GM12878 (cell line): ENCODE data around the gene ETF1. TPM values are rescaled to one million over a fixed set of nuclear protein-coding genes. Genes with fewer than 3 reads are reported as not detected.

Experiments
- ATAC-seq: fragments of 200-7000 bp; cut with Tn5 transposase; 3 replicates; pipeline ENCODE4 v1.9.1; 2020; ENCODE audit warnings: mild to moderate bottlenecking, moderate library complexity
- BruUV-seq: library from RNA; stranded (reverse); fragments of 400-500 nt; replicated peaks from 2 replicates; lab custom pipeline; 2021; lab: Mats Ljungman, UMichigan
- CTCF ChIA-PET: fragments of 300-600 bp; sonication (Branson Sonifier 250); formaldehyde crosslinking; extraction: SDS; loops from one replicate; lab custom pipeline; 2021; ENCODE audit warnings: inconsistent platforms; lab: Yijun Ruan, JAX
- POLR2A ChIA-PET: fragments of 350-600 bp; formaldehyde crosslinking; extraction: SDS; loops from one replicate; lab custom pipeline; 2021; ENCODE audit warnings: inconsistent platforms; lab: Charles Lee
- RAD21 ChIA-PET: fragments of 300-600 bp; sonication (Branson Sonifier 250); formaldehyde crosslinking; loops from one replicate; lab custom pipeline; 2023; ENCODE audit warnings: antibody characterized with exemption; ENCODE audit not compliant: unreplicated experiment; lab: Charles Lee
- SMC1A ChIA-PET: fragments of 300-600 bp; sonication (Branson Sonifier 250); formaldehyde crosslinking; loops from one replicate; lab custom pipeline; 2023; ENCODE audit not compliant: unreplicated experiment, uncharacterized antibody; lab: Charles Lee
- DNase-seq: peaks from one replicate; pipeline ENCODE4 v3.0.0-alpha.2; 2011; ENCODE audit warnings: low read depth, low spot score
- FAIRE-seq: peaks from 3 replicates; lab custom pipeline; 2011; peaks lifted over from hg19 to GRCh38; lab: Jason Lieb, UNC
- H2AFZ ChIP-seq: 2 replicates; pipeline ENCODE4 v1.6.0; 2011; ENCODE audit warnings: low read depth, low read length, control low read depth; ENCODE audit not compliant: control insufficient read depth
- H3K27ac ChIP-seq: 2 replicates; pipeline ENCODE4 v1.5.1; 2011; ENCODE audit warnings: control low read depth; ENCODE audit not compliant: control insufficient read depth, insufficient read depth
- H3K27me3 ChIP-seq, 2 experiments: replicated peaks in 1 of 2; 2 replicates each; pipeline versions ENCODE4 v1.6.0 to v1.6.1; 2011; ENCODE audit warnings: low read length in 1 of 2; ENCODE audit not compliant: control insufficient read depth in 2 of 2, insufficient read depth in 2 of 2
- H3K36me3 ChIP-seq, 2 experiments: 2 replicates each; pipeline ENCODE4 v1.5.1; 2011; ENCODE audit warnings: low read length in 1 of 2; ENCODE audit not compliant: control insufficient read depth in 2 of 2, insufficient read depth in 2 of 2
- H3K4me1 ChIP-seq: 2 replicates; pipeline ENCODE4 v1.6.1; 2011; ENCODE audit warnings: mild to moderate bottlenecking, low read length, moderate library complexity, mixed read lengths; ENCODE audit not compliant: control insufficient read depth, insufficient read depth
- H3K4me2 ChIP-seq: 2 replicates; pipeline ENCODE4 v1.6.0; 2011; ENCODE audit warnings: control low read depth; ENCODE audit not compliant: control insufficient read depth, insufficient read depth
- H3K4me3 ChIP-seq: fragments of 200-600 bp; sonication (generic); 2 replicates; pipeline ENCODE4 v1.5.1; 2016
- H3K79me2 ChIP-seq: 2 replicates; pipeline ENCODE4 v1.6.0; 2011; ENCODE audit warnings: low read length; ENCODE audit not compliant: control insufficient read depth, insufficient read depth
- H3K9ac ChIP-seq: 2 replicates; pipeline ENCODE4 v1.8.0; 2011; ENCODE audit warnings: low read length, control low read depth, mixed read lengths; ENCODE audit not compliant: control insufficient read depth, insufficient read depth
- H3K9me3 ChIP-seq: replicated peaks from 3 replicates; pipeline ENCODE4 v1.5.1; 2011; ENCODE audit warnings: mild to moderate bottlenecking, low read length; ENCODE audit not compliant: control insufficient read depth, insufficient read depth
- H4K20me1 ChIP-seq: 2 replicates; pipeline ENCODE4 v1.6.0; 2011; ENCODE audit not compliant: control insufficient read depth, insufficient read depth
- BCLAF1 ChIP-seq: fragments of 450-650 bp; IDR thresholded peaks from 2 replicates; pipeline ENCODE4 v1.6.1; 2017; ENCODE audit warnings: antibody characterized with exemption, mild to moderate bottlenecking, moderate library complexity
- BMI1 ChIP-seq: fragments of 450-650 bp; IDR thresholded peaks from 2 replicates; pipeline ENCODE4 v1.6.1; 2016; ENCODE audit warnings: mild to moderate bottlenecking, moderate library complexity, borderline replicate concordance
- CBX5 ChIP-seq: sonication (generic); IDR thresholded peaks from 2 replicates; pipeline ENCODE4 v1.6.1; 2016; ENCODE audit warnings: low read depth, moderate library complexity, mild to moderate bottlenecking, inconsistent platforms
- CREB1 ChIP-seq: IDR thresholded peaks from 2 replicates; pipeline ENCODE4 v1.6.1; 2012; ENCODE audit warnings: low read depth, mild to moderate bottlenecking, inconsistent platforms
- GATAD2B ChIP-seq: fragments of 450-650 bp; conservative IDR thresholded peaks from 2 replicates; pipeline ENCODE4 v1.6.1; 2017; ENCODE audit warnings: low read depth, mild to moderate bottlenecking, moderate library complexity
- IKZF2 ChIP-seq, 2 experiments: fragments of 450-650 bp; IDR thresholded peaks; 2 replicates each; pipeline ENCODE4 v1.6.1; 2017; ENCODE audit warnings: mild to moderate bottlenecking in 2 of 2, moderate library complexity in 2 of 2
- KLF5 ChIP-seq: fragments of 450-650 bp; IDR thresholded peaks from 2 replicates; pipeline ENCODE4 v1.6.1; 2014; ENCODE audit warnings: mild to moderate bottlenecking; ENCODE audit not compliant: partially characterized antibody
- MLLT1 ChIP-seq: fragments of 450-650 bp; IDR thresholded peaks from 2 replicates; pipeline ENCODE4 v1.6.1; 2016; ENCODE audit warnings: mild to moderate bottlenecking
- POLR2A ChIP-seq: IDR thresholded peaks from 2 replicates; pipeline ENCODE4 v1.6.1; 2011; ENCODE audit warnings: low read depth, mild to moderate bottlenecking, low read length
- RUNX3 ChIP-seq: IDR thresholded peaks from 2 replicates; pipeline ENCODE4 v1.6.1; 2012; ENCODE audit warnings: low read length, inconsistent platforms
- SMAD5 ChIP-seq: IDR thresholded peaks from 2 replicates; pipeline ENCODE4 v1.6.1; 2016; ENCODE audit warnings: antibody characterized with exemption, low read depth
- SPI1 ChIP-seq: IDR thresholded peaks from 2 replicates; pipeline ENCODE4 v1.6.1; 2011; ENCODE audit warnings: low read depth, mild to moderate bottlenecking, low read length, moderate library complexity, borderline replicate concordance; ENCODE audit not compliant: insufficient read depth
- ZBED1 ChIP-seq: IDR thresholded peaks from 2 replicates; pipeline ENCODE4 v1.6.1; 2016; ENCODE audit warnings: borderline replicate concordance
- WGBS: methylation state at CpG from one replicate; pipeline ENCODE4 v1.1.6; 2016; ENCODE audit warnings: low lambda C conversion rate; ENCODE audit not compliant: insufficient replicate concordance, insufficient coverage; ENCODE audit errors: missing lambda C conversion rate; 5-methylcytosine and 5-hydroxymethylcytosine counted together
- in situ Hi-C: fragments of 300-500 bp; cut with MboI; formaldehyde crosslinking; loops from 9 replicates; pipeline ENCODE4 v1.14.3; 2018; ENCODE audit warnings: mixed read lengths
- intact Hi-C: fragments of 100-400 bp; cut with micrococcal nuclease; formaldehyde crosslinking; loops from one replicate; pipeline ENCODE4 v1.14.2; 2022; ENCODE audit not compliant: unreplicated experiment
- polyA plus RNA-seq, 11 experiments: library from polyadenylated mRNA; depleted of rRNA in 4 of 11; unstranded in 6 of 11; stranded (reverse) in 5 of 11; fragments of >200 nt; fragmentation: Nextera tagmentation in 4 of 11; fragmentation: Illumina TruSeq in 1 of 11; extraction: Ambion mirVana in 4 of 11; extraction: Trizol in 1 of 11; gene quantifications; 1 replicate in 1 of 11; 2 replicates in 10 of 11; pipeline versions ENCODE4 v1.2.1 to v1.2.3, GENCODE V29; 2011 to 2016; ENCODE audit warnings: inconsistent platforms in 2 of 11, missing spikeins in 2 of 11, low read depth in 1 of 11
- total RNA-seq, 4 experiments: library from RNA; depleted of rRNA in 3 of 4; stranded (reverse); fragments of >200 nt in 3 of 4; fragmentation: Illumina TruSeq in 1 of 4; extraction: Trizol in 1 of 4; gene quantifications; 2 replicates each; pipeline versions ENCODE4 v1.2.1 to v1.2.3, GENCODE V29; 2013 to 2021

The ETF1 gene
- total and polyA plus RNA-seq, 10 of the 15 experiments (the other 5 are each of a cell fraction or from before 2014, with no cell fraction given), result 29.8 to 145 (median 108) TPM

- ChIA-PET SMC1A (interaction anchor here (0.9 to 4.0 kb wide), 8 partner anchors 8 to 323 kb away, joined by 3 to 58 read pairs (median 8); partner anchors contain the start of genes BRD8 and KIF20A), POLR2A (interaction anchor here (0.7 to 1.3 kb wide), 2 partner anchors 37 to 70 kb away, joined by 4 read pairs; partner anchors contain the start of gene EGR1), RAD21 (interaction anchor here (1.0 to 4.5 kb wide), 9 partner anchors 9 to 424 kb away, joined by 3 to 56 read pairs (median 4); partner anchors contain the start of gene EGR1), CTCF (interaction anchor here (0.6 to 4.6 kb wide), 19 partner anchors 10 to 322 kb away, joined by 3 to 123 read pairs (median 6); partner anchors contain the start of genes EGR1 and KIF20A)
- no peak for DNase-seq
- H3K4me2 ChIP-seq, result no peak overlapping the region
- no peaks in the 10 kb centered on the region for H3K9me3 ChIP-seq
- in situ Hi-C loops (loop anchor here (25.0 kb wide), 1 partner anchor 315 kb away; the partner anchor contains the start of genes BRD8 and KIF20A), intact Hi-C loops (no loop called here)
- BruUV-seq, result no TSS peak
- no peaks in the 10 kb centered on the region for H3K27me3 ChIP-seq
- H3K36me3 ChIP-seq, result peaks cover 3 to 12% of the 10 kb centered on the region in 2 experiments; a peak in 3 of 4 replicates
- no peak overlapping the region for H3K9ac ChIP-seq
- no peak overlapping the region for H3K27ac ChIP-seq
- FAIRE-seq, result no peak
- no peak overlapping the region for H3K4me3 ChIP-seq
- no peaks in the 10 kb centered on the region for H3K4me1 ChIP-seq
- no peak for ATAC-seq
- WGBS, result 90% methylated on average over 11 of the region's 11 CpGs
- no peak overlapping the region for H2AFZ ChIP-seq
- H3K79me2 ChIP-seq, result no peaks in the 10 kb centered on the region
- TF ChIP-seq KLF5, result no peak
- no peak for TF ChIP-seq BMI1
- no peak for TF ChIP-seq CREB1
- TF ChIP-seq IKZF2 (IDR thresholded peaks at IDR 0.05), result no peak
- no peak for TF ChIP-seq ZBED1
- no peak for TF ChIP-seq RUNX3
- no peaks in the 10 kb centered on the region for H4K20me1 ChIP-seq
These were observed 40.5 kb downstream of the ETF1 start for GRCh38 chr5:138502521-138502920.

- no peak overlapping the region for H3K4me3 ChIP-seq
- TF ChIP-seq CBX5, result no peak
- no peak for TF ChIP-seq POLR2A
- TF ChIP-seq SPI1, result no peak
- TF ChIP-seq GATAD2B, result no peak
- TF ChIP-seq SMAD5, result no peak
- TF ChIP-seq BCLAF1, result no peak
- TF ChIP-seq KLF5, result no peak
- no peak for TF ChIP-seq MLLT1
- WGBS, result 61% methylated on average over 4 of the region's 4 CpGs
- peaks cover 3 to 12% of the 10 kb centered on the region in 2 experiments; a peak in 3 of 4 replicates for H3K36me3 ChIP-seq
- no peaks in the 10 kb centered on the region for H3K9me3 ChIP-seq
- H3K79me2 ChIP-seq, result no peaks in the 10 kb centered on the region
- ChIA-PET SMC1A (interaction anchor here (0.7 to 4.0 kb wide), 4 partner anchors 10 to 322 kb away, joined by 3 to 58 read pairs (median 6); no protein-coding TSS in a partner anchor), RAD21 (interaction anchor here (1.7 to 4.5 kb wide), 4 partner anchors 9 to 322 kb away, joined by 4 to 56 read pairs (median 12); partner anchors contain the start of gene EGR1), POLR2A (interaction anchor here (0.6 to 1.3 kb wide), 2 partner anchors 37 to 74 kb away, joined by 3 to 4 read pairs; partner anchors contain the start of gene EGR1), CTCF (interaction anchor here (1.0 to 4.6 kb wide), 7 partner anchors 11 to 75 kb away, joined by 3 to 123 read pairs (median 6); partner anchors contain the start of gene EGR1)
- ATAC-seq (no peak), DNase-seq (no peak), FAIRE-seq (no peak)
- no peak overlapping the region for H3K27ac ChIP-seq
- no peak overlapping the region for H3K9ac ChIP-seq
- H3K4me2 ChIP-seq, result no peak overlapping the region
- in situ Hi-C loops (loop anchor here (25.0 kb wide), 1 partner anchor 315 kb away; the partner anchor contains the start of genes BRD8 and KIF20A), intact Hi-C loops (no loop called here)
- H2AFZ ChIP-seq, result no peak overlapping the region
- H4K20me1 ChIP-seq, result no peaks in the 10 kb centered on the region
- no peaks in the 10 kb centered on the region for H3K4me1 ChIP-seq
- BruUV-seq, result no TSS peak
- no peaks in the 10 kb centered on the region for H3K27me3 ChIP-seq
These were observed 40.9 kb downstream of the ETF1 start for GRCh38 chr5:138502121-138502520.
